Measurements from ENCODE around the gene MACROD2.
"Not testable (repeated sequence)": the region's sequence is repeated elsewhere in the genome, so short reads cannot be mapped to it uniquely, and the experiment has no call there.

The MACROD2 gene

DNA sequence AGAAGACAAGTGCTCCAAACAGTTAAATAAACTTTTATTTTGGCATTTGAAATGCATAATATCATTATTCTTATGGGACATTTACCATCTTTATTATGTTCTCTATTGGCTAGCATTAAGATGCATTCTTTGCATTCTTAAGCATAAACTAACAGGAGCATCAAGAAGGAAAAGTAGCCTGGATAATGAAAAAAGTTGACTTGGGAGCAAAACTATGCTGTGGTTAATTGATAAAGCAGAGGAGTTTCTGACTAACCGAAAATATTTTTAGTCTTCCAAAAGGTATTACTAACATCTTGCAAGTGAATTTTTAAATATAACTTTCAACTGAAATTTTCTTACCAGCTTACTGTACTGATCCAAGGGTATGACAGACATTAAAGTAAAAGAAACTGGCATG lies 201.8 kb downstream of the MACROD2 start:
- DNase-seq: no peak

DNA sequence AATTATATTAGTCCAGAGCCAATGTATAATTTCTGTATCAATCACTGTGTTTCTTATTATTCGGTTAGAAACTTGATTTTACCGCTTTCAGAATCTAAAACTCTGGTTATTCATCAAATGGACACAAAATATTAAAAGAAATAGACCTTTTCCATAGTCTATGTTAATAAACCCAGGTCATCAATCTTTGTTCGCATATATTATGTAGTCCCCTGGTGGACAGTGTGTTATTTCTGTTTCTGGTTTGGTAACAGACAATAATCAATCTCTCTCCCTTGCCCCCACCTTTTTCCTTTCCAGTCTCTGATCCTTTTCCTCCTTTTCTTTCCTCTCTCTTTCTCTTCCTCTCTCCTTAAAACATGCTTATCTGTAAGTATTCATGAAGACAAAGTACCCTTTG lies 203.1 kb downstream of the MACROD2 start:
- DNase-seq: no peak

DNA sequence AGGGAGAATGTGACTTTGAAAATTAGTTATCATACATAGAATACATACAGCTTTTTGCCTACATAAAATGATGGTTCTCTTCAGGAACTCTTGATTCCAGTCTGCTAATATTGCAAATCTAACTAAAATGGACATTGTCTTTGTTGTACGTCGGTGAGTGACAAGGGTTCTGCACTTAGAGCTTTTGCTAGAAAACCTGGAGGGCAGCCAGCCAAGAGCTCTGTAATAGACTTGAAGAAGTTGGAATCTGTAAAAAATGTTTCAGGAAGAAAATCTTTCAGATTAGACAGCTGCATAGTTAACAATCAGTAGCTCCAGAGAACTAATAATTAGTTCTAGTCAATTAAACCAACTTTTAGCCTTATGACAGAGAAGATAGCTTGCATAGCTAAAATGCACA lies 203.8 kb downstream of the MACROD2 start:
- DNase-seq: no peak

DNA sequence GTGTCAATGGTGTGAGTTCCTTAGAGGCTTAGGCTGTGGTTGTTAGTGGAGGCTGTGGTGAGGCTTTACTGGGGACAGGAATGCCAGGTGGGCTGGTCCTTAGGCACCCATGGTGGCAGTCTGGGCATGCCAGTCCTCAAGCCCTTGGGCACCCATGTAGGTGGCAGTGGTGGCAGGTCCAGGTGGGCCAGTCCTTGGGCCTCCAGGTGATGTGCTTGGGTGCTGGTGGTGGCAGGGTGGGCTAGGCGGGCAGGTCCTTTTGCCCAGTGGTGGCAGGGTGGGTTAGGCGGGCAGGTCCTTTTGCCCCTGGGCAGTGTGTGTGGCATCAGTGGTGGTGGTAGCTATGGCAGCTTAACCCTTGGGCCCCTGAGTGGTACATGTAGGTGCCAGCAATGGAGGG lies 208.3 kb downstream of the MACROD2 start:
- DNase-seq: no peak

DNA sequence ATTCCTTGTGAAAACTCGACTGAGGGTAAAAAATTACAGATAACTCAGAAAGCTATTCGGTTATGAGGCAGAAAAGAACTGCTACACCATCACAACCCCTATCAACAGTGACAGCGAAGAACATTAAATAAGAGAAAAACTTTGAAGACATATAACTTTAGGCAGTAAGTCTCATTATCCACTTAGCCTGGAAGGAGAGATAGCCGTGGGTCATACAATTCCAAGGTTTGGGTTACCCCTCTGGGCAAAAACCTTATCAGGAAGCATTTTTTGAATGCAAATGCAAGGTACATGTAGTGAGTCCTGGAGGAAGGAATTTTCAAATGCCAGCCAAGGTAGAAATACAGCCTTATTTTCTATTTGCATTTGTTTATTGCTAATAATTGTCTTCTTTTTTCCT lies 212.3 kb downstream of the MACROD2 start:
- no peak for DNase-seq

DNA sequence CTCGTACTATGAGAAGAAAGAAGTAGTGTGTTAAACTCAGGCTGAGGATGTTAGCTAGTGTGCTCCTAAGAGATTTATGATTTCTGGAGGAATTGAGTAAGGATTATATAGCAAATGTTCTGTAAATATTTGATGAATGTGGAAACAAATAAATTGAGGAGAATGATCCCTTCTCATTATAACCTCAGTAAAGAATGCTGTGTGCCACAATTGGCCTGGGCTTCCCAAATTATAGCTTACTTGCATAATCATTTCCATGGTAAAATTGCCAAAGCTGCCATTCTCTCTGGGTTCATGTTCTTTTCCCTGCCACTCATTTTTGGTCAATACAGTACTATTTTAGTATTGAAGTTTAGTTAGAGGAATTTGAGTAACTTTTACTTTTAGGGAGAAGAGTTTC lies 213.6 kb downstream of the MACROD2 start:
- no peak for DNase-seq

DNA sequence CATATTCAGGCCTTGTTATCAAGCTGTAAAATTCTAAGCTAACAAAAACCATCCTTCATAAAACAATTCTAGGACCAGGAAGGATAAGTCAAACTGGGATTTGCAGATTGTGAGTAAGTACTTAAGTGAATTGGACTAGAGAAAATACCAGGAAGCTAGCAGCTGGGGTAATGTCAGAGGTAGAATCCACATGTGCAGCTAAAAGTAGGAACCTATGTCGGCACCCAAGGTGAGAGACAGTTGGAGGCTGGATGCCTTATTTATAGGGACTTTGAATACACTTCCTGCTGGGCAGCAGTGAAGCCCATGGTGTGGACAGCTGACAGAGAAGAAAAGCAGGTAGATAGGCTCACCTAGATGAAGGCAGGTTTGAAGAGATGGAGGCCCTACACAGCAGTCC lies 214.8 kb downstream of the MACROD2 start:
- DNase-seq: no peak

DNA sequence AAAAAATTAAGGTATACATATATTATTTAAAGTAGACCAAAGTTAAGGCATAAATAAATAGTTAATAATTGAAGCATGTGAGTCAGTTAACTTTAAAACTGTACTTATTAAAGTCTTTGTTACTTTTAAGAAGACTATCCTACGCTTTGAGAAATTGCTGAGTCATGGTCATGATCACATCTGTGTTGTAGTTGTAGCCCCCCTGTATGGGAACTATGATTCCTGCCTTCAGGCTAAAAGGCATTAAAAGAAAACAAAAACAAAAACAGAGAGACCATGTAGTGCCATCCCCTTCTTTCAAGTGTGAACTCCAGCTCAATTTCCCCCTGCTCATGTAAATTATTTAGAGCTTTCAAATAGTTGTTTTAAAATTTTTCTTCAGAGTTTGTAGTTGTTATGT lies 218.7 kb downstream of the MACROD2 start:
- no peak for DNase-seq

DNA sequence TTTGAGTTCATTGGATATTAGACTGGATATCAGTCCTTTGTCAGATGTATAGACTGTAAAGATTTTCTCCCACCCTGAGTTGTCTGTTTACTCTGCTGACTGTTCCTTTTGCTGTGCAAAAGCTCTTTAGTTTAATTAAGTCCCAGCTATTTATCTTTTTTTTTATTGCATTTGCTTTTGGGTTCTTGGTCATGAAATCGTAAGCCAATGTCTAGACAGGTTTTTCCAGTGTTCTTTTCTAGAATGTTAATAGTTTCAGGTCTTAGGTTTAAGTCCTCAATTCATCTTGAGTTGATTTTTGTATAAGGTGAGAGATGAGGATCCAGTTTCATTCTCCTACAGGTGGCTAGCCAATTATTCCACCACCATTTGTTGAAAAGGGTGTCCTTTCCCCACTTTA lies 220.6 kb downstream of the MACROD2 start:
- DNase-seq: not testable (repeated sequence)

DNA sequence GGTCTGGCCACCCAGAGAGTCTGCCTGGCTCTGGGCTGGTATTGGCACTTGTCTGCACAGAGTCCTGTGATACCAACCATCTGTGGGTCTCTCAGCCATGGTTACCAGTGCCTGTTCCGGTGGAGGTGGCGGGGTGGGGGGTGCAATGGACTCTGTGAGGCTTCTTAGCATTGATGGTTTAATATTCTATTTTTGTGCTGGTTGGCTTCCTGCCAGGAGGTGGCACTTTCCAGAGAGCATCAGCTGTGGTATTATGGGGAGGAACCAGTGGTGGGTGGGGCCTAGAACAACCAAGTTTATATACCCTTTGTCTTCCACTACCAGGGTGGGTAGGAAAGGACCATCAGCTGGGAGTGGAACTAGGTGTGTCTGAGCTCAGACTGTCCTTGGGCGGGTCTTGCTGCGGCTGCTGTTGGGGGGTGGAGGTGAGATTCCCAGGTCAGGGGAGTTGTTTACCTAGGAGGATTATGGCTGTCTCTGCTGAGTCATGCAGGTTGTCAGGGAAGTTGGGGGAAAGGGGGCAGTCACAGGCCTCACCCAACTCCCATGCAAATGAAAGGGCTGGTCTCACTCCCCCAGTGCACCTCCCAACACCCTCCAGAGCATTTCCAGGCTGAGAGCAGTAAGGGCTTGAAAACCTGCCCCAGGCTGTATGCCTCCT lies 224.6 kb downstream of the MACROD2 start:
- no peak for DNase-seq

DNA sequence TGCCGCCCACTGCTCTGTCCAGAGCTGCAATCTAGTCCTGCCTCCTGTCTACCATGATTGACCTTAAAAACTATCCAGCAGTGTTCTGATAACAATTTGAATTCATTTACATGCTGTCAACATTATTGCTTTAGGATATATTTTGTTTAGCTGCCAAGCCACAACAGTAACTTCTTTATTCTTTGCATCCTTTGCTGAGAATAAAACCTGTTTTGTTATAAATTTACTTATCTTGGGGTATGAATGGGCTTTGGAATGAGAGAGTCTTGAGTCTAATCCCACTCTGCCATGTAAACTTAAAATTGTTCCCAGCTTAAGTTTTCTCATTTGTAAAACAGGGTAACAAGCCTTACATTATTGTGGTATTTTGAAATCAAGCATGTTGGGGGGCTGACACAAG lies 225.7 kb downstream of the MACROD2 start:
- no peak for DNase-seq

DNA sequence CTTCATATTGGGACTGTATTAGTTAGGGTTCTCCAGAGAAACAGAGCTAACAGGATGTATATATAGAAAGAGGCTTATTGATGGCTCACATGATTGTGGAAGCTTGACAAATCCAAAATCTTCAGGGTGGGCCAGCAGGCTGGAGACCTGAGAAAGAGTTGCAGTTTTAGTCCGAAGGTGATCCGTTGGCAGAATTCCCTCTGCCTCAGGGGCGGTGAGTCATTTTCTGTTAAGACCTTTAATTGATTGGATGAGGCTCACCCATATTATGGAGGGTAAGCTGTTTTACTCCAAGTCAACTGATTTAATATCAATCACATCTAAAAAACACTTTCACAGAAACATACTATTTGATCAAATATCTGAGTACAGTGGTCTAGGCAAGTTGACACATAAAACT lies 228.5 kb downstream of the MACROD2 start:
- DNase-seq: no peak

DNA sequence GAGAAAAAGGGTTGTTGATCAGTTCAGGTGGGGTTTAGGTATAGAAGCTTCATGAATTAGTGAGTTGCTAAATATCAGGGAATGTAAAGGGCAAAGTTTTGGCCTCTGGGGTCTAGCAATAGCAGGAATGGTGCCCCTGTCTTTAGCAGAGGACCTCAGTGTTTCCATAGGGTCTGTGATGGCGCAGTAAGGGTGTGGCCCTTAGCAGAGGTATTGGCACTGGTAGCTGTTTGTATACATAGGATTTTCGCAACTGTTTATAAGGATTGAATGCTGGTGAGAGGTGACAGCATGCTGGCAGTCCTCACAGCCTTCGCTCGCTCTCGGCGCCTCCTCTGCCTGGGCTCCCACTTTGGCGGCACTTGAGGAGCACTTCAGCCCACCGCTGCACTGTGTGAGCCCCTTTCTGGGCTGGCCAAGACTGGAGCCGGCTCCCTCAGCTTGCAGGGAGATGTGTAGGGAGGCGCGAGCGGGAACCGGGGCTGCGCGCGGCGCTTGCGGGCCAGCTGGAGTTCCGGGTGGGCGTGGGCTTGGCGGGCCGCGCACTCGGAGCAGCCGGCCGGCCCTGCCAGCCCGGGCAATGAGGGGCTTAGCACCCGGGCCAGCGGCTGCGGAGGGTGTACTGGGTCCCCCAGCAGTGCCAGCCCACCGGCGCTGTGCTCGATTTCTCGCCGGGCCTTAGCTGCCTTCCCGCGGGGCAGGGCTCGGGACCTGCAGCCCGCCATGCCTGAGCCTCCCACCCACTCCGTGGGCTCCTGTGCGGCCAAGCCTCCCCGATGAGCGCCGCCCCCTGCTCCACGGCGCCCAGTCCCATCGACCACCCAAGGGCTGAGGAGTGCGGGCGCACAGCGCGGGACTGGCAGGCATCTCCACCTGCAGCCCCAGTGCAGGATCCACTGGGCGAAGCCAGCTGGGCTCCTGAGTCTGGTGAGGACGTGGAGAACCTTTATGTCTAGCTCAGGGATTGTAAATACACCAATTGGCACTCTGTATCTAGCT lies 231.0 kb downstream of the MACROD2 start:
- not testable (repeated sequence) for DNase-seq

DNA sequence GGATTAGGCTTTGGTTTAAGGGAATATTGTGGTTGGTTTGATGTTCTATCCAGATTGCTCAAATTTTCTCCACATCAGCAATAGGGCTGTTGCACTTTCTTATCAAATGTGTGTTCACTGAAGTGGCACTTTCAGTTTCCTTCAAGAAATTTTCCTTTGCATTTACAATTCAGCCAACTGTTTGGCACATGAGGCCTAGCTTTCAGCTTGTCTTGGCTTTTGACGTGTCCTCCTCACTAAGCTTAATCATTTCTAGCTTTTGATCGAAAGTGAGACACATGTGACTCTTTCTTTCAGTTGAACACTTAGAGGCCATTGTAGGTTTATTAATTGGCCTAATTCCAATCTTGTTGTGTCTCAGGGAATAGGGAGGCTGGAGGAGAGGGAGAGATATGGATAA lies 237.3 kb downstream of the MACROD2 start:
- no peak for DNase-seq

DNA sequence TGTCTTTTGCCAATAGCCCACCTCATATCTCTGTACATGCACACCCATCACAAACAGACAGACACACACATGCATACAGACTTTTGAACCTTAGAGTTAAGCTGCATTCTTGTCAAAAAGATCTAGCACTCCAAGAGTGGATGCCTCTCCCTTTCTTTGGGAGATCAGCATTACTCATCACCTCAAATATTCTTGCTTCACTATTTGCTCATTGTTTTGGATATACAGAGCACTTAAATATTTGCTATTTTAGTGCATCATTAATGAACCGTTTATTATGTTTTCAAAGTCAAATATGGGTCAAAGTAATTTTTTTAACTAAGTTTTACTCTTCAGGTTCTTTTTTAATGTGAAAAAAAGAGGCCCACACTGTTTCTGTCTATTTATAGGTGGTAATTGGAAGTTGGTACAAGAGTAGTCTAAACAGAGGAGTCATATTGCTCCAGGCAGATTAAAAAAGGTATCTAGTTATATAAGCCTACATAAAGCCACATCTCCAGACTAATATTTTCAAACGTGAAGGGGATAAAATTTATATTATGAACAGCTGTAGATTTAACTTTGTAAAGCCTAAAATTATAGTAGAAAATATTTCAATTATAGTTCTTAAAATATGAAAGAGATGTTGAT lies 239.5 kb downstream of the MACROD2 start:
- no peak for DNase-seq

DNA sequence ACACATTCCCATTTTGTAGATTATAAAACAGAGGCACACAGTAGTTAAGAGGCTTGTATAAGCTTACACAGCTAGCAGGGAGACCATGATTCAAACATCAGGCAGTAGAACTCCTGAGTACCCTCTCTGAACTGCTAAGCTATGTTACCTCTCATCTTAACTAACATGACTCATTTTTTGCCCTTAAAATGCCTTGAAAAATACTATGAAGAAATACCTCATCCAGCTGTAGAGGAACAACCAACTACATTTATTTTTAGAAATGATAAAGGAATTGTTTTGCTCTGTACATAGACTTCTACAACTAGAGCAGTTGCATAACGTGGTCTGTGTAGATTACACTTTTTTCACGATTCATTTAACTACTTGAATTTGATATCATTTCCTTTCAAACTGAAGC lies 240.0 kb downstream of the MACROD2 start:
- no peak for DNase-seq

DNA sequence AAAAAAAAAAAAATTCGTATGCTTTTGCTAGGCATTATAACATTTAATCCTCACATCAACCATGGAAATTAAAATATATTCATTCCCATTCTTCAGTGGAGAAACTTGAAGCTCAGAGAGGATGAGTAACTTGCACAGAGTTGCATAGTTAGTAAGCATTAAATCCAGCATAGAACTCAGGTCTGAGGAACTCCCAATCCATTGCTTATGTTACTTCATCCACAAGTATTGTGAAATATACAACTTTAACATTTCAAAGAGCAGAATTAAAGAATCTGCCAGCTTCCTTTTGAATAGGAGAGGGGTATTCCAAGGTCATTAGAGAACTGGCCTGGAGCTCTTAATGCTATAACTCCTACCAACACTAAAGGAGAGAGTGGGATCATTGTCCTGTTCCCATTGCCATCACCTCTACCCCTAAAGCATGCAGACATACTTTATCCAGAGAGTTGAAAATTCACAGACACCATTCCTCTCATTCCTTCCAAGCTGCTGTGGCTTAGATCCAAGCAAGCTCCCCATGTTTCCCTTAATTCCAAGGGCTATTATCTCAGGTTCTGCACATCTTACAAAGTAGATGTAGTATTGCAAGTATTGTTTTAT lies 250.2 kb downstream of the MACROD2 start:
- no peak for DNase-seq

DNA sequence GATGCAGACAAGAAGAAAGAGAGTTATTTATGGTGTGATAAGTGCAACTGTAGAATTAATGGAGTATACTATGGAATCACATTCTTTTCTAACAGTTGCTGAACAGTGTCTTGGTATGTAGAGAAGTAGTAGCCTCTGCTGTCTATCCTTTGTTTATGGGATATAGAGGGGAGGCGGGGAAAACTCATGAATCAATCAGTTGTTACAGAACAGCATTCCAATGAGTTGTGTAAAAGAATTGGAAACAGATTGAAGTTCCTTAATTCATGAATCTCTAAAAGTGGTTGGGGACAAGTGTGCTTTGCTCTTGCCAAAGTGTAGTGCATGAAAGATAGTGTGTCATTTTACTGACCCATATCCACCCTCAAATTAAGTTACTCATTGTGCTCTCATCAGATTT lies 264.4 kb downstream of the MACROD2 start:
- no peak for DNase-seq

DNA sequence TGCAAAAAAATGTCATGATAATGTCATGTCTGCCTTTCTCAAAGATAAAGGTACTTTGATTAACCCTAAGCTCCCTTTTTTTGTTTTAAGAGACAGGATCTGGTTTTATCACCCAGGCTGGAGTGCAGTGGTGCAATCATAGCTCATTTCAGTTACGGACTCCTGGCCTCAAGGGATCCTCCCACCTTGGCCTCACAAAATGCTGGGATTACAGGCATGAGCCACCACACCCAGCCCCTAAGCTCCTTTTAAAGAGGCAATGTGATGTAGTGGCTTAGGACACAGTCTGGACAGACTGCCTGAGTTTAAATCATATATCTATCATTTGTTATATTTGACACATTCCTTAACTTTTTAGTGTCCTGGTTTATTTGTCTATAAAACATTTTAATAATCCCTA lies 265.1 kb downstream of the MACROD2 start:
- no peak for DNase-seq

DNA sequence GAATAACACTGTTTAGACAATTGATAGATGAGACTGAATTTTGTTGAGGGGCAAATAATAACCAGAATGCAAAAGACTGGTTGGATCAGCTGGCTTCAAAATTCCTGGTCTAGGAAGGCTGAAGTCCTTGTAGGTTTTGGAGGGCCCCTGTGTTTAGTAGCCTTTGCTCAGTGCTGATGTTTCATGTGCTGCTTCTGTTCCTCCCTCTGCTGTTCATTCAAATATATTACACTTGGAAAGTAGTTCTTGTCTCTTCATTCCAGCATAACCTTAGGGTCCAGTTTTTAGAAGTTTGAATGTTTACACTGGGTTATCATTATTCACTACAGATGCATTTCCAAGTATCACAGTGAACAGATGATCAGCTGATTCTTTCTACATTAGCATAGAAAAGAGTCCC lies 269.6 kb downstream of the MACROD2 start:
- DNase-seq: no peak

DNA sequence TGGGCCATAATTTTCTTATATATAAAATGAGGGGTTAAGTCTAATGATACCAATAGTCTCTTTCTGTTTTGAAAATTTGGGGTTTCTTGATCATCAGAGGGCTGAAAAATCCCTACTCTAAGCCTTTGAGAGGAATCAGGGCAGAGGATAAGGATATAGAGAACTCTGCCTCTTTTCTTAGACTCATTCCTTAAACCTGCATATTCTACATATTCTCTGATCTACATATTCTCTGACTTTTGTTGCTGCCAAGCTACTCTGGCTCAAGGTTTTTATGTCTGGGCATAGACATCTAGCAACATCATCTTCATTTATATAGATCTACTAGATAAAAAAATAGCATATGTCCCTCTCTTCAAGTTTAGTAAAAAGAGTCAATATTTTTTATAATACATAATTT lies 270.9 kb downstream of the MACROD2 start:
- no peak for DNase-seq

DNA sequence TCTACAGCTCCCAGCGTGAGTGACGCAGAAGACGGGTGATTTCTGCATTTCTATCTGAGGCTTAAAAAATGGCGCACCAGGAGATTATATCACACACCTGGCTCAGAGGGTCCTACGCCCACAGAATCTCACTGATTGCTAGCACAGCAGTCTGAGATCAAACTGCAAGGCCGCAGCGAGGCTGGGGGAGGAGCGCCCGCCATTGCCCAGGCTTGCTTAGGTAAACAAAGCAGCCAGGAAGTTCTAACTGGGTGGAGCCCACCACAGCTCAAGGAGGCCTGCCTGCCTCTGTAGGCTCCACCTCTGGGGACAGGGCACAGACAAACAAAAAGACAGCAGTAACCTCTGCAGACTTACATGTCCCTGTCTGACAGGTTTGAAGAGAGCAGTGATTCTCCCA lies 275.4 kb downstream of the MACROD2 start:
- DNase-seq: not testable (repeated sequence)

DNA sequence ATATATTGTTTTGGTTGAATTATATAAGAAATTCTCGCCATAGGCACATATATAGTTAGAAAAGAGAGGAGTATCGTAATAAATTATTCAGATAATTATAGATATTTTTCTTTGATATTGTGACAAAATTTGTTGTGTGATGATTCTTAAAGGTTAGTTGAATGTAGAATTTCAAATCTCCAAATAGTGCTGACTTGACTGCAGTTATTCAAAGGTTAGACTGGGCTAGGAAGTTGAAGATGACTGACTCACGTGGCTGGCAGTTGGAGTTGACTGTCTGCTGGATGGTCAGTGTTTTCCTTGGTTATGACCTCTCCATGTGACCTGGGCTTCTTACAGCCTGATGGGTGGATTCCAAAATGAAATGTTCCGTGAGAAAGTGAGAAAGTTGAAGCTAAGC lies 286.8 kb downstream of the MACROD2 start:
- no peak for DNase-seq

DNA sequence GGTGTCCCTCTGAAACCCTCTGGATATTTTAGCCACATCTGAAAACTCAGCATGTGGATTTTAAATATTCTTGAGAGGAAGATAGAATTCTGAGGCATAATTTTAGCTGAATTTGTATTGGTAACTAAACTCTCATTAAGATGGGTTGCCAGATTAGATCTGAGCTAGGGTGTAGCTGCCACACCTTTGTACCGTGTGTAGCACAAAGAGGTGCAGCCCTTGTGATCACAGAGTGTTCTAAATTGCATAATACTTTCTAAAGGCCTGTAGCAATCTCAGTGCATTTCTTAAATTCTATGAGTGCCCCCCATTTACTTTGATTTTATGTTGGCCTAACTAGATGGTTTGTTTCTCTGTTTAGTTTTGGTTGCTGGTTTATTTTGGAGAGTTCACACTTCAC lies 289.1 kb downstream of the MACROD2 start:
- no peak for DNase-seq

All from NCI-H1436 treated with DMSO at 0.1 percent for 48 hours (cell line).